Activated CD8-positive, alpha-beta memory T cell treated with anti-CD3 and anti-CD28 coated beads, Interleukin-2, amount 50 U/mL, for 4 hours (primary cell): ENCODE measurements around the gene DOCK1.

Experiments
- DNase-seq: peaks from one replicate; pipeline ENCODE4 v3.0.0-alpha.2; 2020

DOCK1 gene

DNA sequence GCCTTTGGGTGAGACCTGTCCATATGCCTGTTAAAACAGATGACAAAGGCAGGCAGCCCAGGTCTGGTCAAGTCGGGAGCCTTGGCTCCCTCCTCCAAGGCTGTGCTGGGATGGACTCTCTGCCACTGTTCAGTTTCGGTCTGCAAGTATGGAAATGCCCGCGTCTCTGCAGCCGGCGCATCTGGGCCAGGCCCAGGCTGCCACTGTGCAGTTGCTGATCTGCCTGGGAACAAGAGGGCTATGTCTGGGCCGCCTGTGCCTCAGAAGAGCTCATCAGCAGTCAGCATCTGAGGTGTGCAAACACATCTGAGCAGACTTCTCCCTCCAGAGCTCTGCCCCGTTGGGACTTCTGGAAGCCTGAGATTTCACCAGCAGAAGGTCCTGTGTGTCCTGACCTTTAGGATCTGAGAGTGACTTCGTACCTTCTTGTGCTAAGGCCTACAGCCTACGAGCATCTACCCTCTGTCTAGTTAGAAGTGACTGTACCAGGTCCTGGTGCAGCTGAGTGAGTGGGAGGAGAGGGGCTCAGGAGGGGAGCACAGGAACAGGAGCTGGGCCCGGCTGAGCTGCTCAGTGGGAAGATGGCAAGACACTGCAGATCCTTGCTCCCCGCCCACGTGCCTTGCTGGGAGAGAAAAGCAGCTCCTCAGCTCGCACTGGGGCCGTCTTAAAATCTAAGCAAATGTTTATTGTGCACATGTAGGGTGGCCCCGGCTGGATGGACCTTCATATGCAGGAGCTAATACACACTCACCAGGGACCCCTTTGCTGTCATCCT is 50.9 kb downstream of the DOCK1 start:
- DNase-seq: no peak

DNA sequence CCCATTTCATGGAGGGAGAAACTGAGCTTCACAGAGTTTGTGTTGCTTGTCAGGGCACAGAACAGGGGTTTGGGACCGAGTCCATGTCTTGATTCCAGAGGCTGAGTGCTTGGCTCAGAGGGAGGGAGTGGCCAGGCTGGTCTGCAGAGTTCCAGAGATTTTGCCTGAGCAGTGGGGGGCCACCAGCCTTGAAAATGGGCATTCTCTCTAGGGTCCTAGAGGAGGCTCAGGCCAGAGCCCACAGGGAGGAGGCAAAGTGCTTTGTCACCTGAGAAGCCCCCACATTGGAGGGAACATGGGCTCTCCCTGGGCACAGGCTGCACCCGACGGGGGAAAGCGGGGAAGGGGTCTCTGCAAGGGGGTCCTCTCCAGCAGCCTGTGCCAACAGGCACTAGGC is 51.5 kb downstream of the DOCK1 start:
- no peak for DNase-seq

DNA sequence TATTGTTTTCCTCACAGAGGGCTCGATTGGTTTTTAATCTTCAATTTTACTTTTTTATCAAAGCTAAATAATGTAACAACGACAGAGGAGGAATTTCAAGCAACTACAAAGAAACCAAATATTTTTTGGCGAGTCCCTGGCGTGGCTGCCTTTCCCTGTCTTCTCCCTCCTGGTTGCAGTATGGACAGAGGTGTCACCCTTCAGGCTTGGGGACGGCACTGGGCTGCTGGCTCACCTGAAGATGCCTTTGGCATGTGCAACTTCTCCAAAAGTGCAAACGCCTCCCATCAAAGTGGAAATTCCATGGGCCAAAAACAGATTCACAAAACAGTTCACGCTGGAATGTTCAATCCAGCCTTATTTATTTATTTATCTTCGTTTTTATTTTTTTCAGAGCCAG is 51.9 kb downstream of the DOCK1 start:
- DNase-seq: no peak

DNA sequence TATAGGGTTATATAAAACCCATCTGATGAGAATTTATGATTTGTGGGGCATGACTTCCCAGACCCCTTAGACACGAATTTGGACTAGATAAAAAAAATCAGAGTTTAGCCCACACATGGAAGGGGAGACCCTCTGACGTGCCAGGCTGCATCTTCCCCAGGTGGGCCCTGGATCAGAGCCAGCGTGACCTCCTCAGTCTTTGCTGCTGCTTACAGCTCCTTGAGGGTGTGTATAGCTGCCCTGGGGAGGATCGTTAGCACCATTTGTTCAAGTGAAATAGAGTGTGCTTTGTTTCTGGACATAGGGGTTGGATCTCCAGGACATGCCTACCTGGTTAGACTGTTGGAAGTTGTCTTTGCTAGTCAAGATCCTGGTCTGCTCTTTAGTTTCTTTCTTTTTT is 54.2 kb downstream of the DOCK1 start:
- no peak for DNase-seq

DNA sequence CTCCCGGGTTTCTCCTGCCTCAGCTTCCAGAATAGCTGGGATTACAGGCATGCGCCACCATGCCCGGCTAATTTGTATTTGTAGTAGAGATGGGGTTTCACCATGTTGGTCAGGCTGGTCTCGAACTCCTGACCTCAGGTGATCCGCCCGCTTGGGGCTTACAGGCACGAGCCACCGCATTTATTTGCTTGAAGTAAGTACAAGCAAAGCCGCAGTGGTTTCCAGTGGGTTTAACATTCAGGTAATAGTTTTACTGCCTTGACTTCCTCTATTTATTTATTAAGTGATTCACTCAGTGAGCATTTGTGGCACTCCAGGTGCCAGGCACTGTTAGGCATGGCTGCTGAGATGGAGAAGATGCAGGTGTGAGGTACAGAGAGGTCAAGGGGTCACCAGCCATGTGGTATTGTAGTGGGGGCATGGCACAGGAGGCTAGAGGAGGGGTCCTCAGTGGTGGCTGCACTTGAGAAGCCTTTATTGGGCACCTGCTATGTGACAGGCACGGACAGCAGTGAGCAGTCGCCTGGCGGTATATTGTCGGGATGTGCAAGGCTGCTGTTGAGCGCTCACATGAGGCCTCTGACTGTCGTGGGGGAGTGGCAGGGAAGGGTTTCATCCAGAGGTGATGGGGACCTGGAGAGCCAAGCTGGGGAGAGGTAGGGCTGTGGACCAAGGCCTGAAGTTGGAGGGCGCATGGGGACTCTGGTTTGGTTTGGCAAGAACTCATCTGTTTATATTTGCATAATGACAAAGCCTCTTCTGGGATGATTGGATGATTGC is 54.9 kb downstream of the DOCK1 start:
- no peak for DNase-seq

DNA sequence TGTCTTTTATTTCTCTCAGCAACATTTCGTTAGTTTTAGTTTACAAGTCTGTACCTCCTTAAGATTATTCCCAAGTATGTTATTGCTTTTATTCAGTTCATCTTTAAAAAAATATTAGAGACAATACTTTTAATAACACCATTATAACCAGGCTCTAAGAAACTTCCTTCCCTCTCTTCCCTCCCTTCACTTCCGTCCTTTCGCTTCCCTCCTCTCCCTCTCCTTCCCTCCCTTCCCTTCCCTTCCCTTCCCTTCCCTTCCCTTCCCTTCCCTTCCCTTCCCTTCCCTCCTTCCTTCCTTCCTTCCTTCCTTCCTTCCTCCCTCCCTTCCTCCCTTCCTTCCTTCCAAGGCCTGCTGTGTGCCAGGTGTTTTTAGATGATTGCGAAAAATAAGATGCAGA is 58.1 kb downstream of the DOCK1 start:
- no peak for DNase-seq

DNA sequence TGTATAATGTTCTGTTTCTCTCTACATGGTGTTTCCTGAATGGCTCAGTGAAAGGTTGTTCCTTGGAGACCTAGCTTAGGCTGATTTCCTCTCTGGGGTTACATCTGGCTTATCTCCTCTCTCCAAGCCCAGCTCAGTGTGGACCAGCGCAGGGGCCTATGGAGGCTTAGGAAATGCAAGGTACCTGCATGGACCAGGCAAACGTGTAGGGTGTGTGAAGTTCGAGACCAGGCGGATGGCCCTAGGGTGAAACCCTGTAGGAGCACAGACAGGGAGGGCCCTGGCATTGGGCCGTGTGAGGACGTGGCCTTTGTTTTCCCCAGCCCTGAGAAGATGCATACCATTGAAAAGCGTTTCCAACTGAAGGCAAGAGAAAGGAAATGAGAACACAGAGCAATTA is 59.0 kb downstream of the DOCK1 start:
- DNase-seq: no peak

DNA sequence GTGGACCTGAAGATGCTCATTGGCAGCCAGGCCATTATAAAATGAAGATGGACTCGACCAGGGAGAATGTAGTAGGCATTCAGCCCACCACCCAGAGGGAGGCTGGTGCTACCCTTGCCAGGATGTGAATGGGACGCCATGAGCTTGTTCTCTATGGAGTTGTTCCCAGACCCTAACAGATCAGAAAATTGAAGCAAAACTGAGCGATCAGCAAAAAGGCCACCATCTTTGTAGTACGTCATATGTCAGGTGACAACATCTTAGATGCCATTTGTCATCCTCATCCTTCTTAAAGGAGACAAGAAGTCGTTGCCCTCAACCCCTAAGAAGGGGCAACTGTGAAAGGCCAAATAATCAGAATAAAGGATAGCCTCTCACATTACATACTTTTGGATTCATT is 61.7 kb downstream of the DOCK1 start:
- no peak for DNase-seq

DNA sequence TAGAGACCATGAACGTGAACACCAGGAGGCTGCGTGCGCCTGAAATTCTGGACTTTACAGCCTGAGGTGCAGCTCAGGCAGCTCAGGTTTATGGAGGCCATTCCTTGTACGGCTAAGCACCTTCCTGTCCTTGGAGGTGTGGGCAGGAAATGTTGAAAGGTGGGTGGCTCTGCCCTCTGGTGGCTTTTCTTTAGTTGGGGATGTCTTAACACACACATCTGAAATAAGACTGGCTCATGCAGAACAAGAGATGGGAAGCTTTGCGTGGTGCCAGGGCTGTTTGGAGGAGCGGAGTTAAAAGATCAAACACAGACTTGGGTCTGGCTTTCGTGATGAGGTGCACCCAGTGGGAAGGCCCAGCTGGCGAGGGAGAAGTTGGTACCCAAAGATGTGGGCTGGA is 64.1 kb downstream of the DOCK1 start:
- no peak for DNase-seq

DNA sequence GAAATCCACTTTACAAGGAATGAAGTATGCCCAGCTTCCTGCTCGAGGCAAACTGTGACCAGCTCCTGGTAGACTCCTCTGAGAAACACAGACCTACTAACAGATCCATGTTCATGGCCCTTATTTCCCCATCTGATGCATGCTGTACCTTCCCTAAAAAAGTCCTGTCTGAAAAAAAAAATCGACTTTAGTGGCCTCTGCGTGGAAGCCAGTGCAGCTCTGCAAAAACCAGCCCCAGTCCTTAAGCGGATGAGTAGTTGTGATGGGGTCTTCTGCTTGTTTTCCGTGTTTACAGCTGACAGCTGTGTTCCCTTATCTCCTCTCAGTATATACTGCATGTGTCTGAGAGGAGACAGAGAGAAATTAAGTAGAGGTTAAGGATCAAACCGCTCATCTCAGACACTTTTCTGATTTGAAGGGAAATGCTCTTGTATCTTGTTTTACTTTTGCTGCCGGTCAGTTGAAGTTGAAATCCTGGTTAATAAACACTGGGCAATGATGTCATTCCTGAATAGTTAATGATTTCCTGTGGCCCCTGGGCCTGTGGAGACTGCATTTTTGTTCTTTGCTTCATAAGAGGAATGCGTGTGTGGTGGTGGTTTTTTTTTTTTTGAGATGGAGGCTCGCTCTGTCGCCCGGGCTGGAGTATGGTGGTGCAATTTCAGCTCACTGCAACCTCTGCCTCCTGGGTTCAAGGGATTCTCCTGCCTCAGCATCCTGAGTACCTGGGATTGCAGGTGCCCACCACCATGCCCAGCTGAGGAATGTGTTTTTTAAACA is 67.6 kb downstream of the DOCK1 start:
- DNase-seq: no peak

DNA sequence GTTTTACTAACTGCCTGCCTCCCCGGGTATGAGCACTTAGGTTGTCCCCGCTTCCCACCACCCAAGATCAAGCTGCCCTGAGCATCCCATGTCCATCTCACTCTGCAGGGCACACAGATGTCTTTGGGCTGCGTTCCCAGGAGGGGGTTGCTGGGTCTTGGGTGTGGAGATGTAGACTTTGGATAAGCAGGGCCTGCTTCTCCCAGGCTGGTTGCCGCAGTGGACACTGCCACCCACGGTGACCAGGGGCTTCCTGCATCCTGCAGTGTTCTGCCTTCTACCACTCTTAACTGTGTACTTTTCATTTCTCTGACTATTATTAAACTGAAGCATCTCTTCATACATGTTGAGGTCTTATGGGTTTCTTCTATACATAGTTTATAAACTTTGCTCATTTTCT is 70.0 kb downstream of the DOCK1 start:
- no peak for DNase-seq

DNA sequence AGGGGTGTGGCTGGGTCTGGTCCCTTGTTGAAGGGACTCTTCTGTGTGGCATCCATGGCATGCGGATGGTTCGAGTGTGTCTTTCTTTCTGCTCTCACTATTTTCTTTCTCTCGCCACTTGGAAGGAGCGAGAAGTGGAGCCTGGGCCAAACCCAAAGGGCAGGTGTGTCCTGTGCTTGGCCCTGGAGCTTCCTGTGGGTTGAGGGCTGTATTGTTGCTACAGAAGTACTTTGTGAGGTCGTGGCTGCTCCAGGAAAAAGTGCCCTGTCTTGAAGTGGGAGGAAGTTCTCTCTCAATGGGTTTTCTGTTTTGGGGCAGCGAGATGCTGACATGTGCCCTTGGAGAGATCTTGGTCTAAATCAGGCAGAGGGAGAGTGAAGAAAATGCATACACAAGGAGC is 72.0 kb downstream of the DOCK1 start:
- no peak for DNase-seq

DNA sequence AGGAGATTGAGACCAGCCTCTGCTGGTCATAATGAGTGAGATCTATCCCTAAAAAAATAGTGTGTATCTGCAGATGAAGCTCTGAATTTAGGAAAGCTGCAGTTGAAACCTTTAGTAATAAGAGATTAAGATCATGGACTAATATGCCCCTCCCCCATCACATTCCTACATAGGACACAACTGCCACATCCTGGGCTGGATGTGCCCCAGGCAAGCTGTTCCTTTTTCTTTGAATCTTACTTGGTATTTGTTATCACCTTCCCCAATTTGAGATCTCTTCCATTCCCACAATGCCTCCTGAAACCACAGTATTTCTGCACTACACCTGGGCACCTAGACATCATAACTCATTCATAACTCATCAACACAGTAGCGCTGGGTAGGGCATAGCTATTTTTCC is 74.1 kb downstream of the DOCK1 start:
- no peak for DNase-seq

DNA sequence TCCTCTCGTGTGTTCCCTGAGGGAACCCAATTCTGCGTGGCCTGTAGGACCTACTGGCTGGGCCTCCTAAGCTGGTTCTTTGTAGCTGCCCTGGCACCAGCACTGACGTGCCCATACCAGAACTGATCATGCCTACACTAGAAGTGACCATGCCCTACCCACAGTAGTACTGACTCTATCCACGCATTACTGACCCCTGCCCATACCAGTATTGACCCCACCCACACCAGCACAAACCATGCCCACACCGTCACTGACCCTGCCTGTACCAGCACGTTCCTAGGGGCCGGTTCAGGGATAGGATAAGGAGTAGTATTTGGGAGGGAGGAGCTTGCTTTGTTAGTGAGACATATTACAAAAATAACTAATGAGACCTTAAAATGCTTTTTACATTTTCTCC is 88.0 kb downstream of the DOCK1 start:
- DNase-seq: no peak

DNA sequence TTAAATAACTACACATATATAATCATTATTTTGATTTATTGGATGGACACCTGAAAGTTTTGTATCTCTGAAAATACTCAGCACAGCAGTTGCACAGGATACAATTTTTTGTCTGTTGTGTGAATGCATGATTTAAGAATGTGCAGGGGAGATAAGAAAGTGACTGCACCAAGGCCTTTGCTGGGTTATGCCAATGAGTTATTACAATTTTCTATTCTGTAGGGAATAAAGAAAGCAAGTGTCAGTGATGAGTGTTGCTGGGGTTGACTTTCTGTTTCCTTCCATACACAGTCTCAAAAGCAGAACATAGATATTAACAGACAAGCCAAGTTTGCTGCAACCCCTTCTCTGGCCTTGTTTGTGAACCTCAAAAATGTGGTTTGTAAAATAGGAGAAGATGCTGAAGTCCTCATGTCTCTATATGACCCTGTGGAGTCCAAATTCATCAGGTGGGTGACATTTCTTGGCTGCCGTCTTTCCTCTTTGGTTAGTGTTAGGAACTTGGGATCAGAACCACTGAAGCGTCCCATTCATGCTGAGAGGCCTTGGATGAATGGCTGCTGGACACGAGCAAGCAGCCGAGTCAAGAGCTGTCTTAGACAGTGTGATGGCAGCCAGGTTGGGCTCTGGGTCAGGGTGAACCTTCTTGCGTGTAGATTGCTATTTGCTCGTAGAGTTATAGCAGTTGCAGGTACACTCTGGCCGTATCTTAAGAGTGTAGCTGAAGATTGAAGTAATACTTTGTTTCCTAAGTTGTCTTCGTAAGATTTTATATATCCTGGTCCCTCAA is 92.8 kb downstream of the DOCK1 start:
- no peak for DNase-seq

DNA sequence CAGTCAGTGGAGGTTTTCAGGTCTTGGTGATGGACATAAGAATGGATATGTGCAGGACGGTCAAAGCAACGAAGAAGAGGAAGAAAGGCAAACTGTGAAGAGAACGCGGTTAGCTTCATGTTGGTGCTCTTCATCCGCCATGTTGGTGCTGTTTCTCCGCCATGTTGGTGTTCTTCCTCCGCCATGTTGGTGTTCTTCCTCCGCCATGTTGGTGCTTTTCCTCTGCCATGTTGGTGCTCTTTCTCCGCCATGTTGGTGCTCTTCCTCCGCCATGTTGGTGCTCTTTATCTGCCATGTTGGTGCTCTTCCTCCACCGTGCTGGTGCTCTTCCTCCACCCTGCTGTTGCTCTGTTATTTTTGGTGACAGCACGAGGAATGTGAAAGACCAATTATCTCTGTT is 95.4 kb downstream of the DOCK1 start:
- no peak for DNase-seq

DNA sequence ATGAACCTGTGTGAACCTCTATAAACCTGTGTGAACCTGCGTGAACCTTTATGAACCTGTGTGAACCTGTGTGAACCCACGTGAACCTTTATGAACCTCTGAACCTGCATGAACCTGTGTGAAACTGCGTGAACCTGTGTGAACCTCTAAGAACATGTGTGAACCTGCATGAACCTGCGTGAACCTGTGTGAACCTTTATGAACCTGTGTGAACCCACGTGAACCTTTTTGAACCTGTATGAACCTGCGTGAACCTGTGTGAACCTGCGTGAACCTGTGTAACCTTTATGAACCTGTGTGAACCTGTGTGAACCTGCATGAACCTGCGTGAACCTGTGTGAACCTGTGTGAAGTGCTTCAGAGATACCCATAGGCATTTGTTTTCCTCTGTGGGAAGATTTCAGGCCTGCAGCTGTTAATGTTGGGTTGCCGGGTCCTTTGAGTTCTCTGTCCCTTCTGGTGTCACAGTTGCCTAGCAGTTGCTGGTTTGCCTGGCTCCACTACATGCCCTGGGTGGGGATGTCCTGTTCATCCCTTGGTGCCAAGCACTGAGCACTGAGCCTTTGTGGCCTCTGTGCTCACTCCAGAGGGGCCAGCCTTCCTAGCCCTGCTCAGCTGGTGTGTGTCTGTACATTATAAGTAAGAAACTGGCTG is 97.9 kb downstream of the DOCK1 start:
- DNase-seq: no peak

DNA sequence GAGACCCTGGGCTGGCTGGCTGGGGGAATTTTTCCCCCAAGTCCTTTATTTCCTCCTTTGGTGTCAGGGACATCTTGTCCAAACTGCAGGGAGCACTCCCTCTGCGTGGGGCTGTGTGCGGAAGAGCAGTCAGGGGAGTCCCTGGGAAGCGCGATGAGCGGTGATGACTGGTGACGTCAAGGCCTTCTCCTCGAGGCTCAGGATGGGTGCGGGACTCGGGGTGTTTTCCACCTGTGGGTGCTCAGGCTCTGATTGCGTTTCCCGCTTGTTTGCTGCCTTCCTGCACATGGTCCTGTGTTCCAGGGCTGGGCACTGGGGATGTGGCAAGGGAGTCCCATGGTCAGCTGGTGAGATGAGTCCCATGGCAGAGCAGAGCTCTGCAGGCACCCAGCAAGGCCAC is 101.2 kb downstream of the DOCK1 start:
- DNase-seq: no peak

DNA sequence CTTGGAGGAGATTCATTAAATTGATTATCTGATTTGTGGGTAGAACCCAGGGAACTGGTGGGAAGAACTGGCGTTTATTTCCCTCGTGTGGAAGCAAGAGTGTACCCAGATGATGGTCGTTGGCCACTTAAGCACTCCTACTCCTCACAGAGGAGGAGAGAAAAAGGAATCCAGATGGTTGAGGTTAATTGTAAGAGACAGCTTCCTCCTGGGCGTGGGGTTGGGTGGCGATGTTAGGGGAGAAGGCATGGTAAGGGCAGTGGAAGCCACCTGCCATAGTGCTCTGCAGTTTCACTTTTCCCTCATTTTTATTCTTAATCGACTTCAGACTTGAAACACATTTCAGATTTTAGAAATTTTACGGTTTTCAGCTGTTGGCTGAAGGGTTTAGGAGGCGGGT is 104.1 kb downstream of the DOCK1 start:
- no peak for DNase-seq

DNA sequence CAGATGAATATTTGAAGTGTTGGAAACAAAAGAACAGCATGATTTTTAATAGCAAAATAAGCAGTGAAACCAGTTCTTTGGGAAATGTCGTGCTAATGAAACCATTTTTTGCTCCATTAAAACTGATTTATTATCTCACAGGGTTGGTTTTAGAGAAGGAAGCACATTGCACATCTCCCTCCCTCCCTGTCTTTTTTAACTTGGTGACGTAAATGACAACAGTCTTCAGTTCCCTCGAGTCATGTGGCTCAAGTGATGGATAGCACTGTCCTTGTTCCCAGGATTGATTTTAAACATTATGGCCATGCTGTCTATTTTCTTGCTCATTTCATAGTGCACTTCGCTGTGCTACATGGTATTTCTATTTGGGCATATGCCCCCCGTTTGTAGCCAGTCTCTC is 105.9 kb downstream of the DOCK1 start:
- no peak for DNase-seq

DNA sequence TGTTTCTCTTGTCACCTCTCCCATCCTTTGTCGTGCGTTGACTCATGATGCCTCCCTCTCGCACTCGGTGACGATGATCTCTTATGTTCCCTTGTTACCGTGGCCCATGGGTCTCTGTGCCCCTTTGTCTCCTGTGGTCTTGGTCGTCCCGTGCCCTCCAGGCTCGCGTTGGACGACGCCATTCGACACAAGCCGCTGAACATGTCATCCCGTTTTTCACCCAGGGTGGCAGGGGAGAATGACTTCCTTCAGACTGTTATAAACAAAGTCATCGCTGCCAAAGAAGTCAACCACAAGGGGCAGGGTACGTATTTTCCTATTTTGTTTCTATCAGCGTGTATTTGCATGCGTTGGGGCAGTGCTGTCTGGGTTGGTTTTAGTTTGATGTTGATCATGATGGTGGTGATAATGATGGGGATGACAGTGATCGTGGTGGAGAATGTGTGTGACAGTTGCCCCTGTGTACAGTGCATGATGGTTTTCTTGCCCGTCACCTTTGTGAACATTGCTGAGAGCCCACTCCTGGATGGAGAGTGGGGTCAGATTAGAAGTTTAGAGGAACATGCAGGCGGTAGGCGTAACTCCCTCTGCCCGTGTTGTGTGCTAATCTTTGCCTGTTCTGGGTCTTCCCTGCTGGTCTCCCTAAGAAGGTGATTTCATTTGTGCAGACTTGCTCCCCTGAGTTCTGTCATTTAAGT is 107.0 kb downstream of the DOCK1 start:
- no peak for DNase-seq

DNA sequence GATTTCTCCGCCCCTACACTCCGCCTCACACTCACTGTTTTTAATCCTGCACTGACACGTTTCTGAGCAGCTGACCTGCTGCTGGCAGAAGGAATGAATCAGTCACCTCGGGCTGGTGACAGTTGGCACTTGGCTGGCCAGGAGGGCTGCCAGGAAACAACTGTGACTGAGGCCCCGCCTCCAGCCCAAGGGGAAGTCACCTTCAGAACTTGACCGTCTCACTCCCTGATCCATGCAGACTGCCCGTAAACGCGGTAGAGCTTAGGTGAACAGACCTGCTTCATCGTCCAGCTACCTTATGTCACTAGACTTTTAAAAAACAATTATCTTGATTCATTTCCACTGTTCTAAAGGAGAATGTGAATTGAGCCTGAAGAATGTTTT is 107.5 kb downstream of the DOCK1 start:
- no peak for DNase-seq
